ENCODE measurements around the gene EEF1B2.

DNA sequence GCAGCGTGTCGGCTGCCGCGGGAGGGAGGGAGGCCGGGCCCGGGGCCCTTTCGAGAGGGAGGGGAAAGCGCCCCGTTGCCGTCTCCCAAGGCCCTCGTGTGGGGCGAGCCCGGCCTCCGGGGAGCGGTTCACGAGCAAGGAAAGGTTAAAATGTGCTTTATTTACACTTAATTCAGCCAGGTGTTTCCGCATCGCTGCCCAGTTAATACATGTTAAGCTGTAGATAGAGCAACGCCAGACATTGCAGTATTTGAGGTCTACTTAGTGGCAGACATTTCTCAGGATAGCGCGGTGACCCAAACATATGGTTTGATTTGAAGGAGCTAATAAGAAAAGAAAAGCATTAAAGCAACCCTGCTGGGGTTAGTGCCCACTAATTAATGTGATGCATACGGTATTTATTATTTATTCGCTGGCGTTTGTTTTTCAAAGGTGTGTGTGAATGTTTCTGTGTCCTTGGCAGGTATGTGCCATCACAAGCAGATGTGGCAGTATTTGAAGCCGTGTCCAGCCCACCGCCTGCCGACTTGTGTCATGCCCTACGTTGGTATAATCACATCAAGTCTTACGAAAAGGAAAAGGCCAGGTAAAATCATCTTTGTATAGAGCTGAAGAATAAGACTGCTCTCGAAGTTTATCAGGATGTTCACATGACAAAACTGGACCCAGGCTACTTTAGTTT lies 571 bp downstream of the EEF1B2 start:
- TF ChIP-seq POLR2A (IDR thresholded peaks at IDR 0.05; ENCODE audit: low read length) (no peak), GATA1 (IDR thresholded peaks at IDR 0.05; ENCODE audit: low read depth, low read length) (no peak)
